ENCODE data around the gene WDHD1.

DNA sequence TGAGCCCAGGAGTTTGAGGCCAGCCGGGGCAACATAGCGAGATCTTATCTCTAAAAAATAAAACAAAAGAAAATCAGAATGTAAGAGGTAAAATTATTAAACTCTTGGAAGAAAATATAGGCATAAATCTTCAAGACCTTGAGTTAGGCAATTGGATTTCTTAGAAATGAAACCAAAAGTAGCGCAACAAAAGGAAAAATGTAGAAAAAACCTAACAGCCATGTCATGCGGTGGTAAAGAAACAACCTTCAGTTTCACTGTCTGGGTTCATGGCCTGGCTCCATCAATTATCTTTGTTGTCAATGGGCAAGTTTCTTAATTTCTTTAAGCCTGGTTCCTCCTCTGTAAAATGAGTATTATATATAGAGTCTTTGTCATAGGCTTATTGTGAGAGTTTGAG lies 118.7 kb downstream of the WDHD1 start:
- TF ChIP-seq, protein P1, sequence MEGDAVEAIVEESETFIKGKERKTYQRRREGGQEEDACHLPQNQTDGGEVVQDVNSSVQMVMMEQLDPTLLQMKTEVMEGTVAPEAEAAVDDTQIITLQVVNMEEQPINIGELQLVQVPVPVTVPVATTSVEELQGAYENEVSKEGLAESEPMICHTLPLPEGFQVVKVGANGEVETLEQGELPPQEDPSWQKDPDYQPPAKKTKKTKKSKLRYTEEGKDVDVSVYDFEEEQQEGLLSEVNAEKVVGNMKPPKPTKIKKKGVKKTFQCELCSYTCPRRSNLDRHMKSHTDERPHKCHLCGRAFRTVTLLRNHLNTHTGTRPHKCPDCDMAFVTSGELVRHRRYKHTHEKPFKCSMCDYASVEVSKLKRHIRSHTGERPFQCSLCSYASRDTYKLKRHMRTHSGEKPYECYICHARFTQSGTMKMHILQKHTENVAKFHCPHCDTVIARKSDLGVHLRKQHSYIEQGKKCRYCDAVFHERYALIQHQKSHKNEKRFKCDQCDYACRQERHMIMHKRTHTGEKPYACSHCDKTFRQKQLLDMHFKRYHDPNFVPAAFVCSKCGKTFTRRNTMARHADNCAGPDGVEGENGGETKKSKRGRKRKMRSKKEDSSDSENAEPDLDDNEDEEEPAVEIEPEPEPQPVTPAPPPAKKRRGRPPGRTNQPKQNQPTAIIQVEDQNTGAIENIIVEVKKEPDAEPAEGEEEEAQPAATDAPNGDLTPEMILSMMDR (optimal IDR thresholded peaks at IDR 0.05 in 1 of 3, IDR thresholded peaks at IDR 0.05 in 1 of 3, conservative IDR thresholded peaks at IDR 0.05 in 1 of 3; ENCODE audit: extremely low read depth in 1 of 3, insufficient read depth in 2 of 3, low read length in 3 of 3), result no peak
- no peak for TF ChIP-seq EZH2 (IDR thresholded peaks at IDR 0.05; ENCODE audit: low read length)
